Common myeloid progenitor, CD34-positive (primary cell): Measurements from ENCODE around the gene CLMP.

Source experiments
- CTCF ChIA-PET: fragments of 350-600 bp; sonication (Branson Sonifier 250); formaldehyde crosslinking; loops from one replicate; lab custom pipeline; 2021; ENCODE audit warnings: antibody characterized with exemption; lab: Charles Lee
- POLR2A ChIA-PET: fragments of 350-600 bp; sonication (Branson Sonifier 250); formaldehyde crosslinking; loops from one replicate; lab custom pipeline; 2021; ENCODE audit warnings: antibody characterized with exemption; lab: Charles Lee
- DNase-seq, 3 donors: peaks; one replicate each; pipeline versions ENCODE4 v3.0.0 to v3.0.0-alpha.2; 2013
- H3K27ac ChIP-seq, 2 experiments: 1 replicate in 1 of 2; 2 replicates in 1 of 2; pipeline ENCODE4 v1.7.0; 2013; ENCODE audit warnings: inconsistent platforms in 2 of 2, low read length in 2 of 2, mild to moderate bottlenecking in 2 of 2, low read depth in 1 of 2, moderate library complexity in 1 of 2; ENCODE audit not compliant: severe bottlenecking in 2 of 2, insufficient read depth in 1 of 2, poor library complexity in 1 of 2
- H3K27me3 ChIP-seq, 5 experiments: replicated peaks in 2 of 5; 1 replicate in 3 of 5; 2 replicates in 2 of 5; pipeline versions ENCODE4 v1.6.1 to v1.7.0; 2013; ENCODE audit warnings: low read length in 4 of 5, mild to moderate bottlenecking in 2 of 5, moderate library complexity in 2 of 5, inconsistent platforms in 1 of 5; ENCODE audit not compliant: insufficient read depth in 5 of 5, control insufficient read depth in 4 of 5
- H3K36me3 ChIP-seq, 4 experiments: 1 replicate in 2 of 4; 2 replicates in 2 of 4; pipeline versions ENCODE4 v1.6.1 to v1.7.0; 2013; ENCODE audit warnings: low read length in 3 of 4, control low read depth in 1 of 4, mild to moderate bottlenecking in 1 of 4; ENCODE audit not compliant: control insufficient read depth in 4 of 4, insufficient read depth in 4 of 4
- H3K4me1 ChIP-seq, 4 experiments: 1 replicate in 3 of 4; 2 replicates in 1 of 4; pipeline versions ENCODE4 v1.6.1 to v1.7.1; 2013; ENCODE audit warnings: low read length in 3 of 4, mild to moderate bottlenecking in 3 of 4, control low read depth in 1 of 4, inconsistent platforms in 1 of 4, moderate library complexity in 1 of 4; ENCODE audit not compliant: control insufficient read depth in 4 of 4, insufficient read depth in 4 of 4; ENCODE audit errors: control extremely low read depth in 1 of 4
- H3K4me3 ChIP-seq, 7 experiments: 1 replicate in 4 of 7; 2 replicates in 3 of 7; pipeline versions ENCODE4 v1.5.1 to v1.7.0; 2013; ENCODE audit warnings: mild to moderate bottlenecking in 7 of 7, low read length in 6 of 7, moderate library complexity in 6 of 7, inconsistent platforms in 2 of 7, low read depth in 2 of 7, control low read depth in 1 of 7; ENCODE audit not compliant: insufficient read depth in 4 of 7, control insufficient read depth in 1 of 7; ENCODE audit errors: extremely low read depth in 1 of 7
- H3K9me3 ChIP-seq, 5 experiments: 1 replicate in 4 of 5; 2 replicates in 1 of 5; pipeline versions ENCODE4 v1.6.1 to v1.7.1; 2013; ENCODE audit warnings: low read length in 4 of 5, mild to moderate bottlenecking in 2 of 5, inconsistent platforms in 1 of 5, low read depth in 1 of 5, moderate library complexity in 1 of 5; ENCODE audit not compliant: control insufficient read depth in 4 of 5, insufficient read depth in 2 of 5; ENCODE audit errors: control extremely low read depth in 1 of 5
- WGBS: methylation state at CpG from one replicate; pipeline ENCODE4 v1.1.5; 2013; ENCODE audit not compliant: insufficient coverage; 5-methylcytosine and 5-hydroxymethylcytosine counted together

The CLMP gene

DNA sequence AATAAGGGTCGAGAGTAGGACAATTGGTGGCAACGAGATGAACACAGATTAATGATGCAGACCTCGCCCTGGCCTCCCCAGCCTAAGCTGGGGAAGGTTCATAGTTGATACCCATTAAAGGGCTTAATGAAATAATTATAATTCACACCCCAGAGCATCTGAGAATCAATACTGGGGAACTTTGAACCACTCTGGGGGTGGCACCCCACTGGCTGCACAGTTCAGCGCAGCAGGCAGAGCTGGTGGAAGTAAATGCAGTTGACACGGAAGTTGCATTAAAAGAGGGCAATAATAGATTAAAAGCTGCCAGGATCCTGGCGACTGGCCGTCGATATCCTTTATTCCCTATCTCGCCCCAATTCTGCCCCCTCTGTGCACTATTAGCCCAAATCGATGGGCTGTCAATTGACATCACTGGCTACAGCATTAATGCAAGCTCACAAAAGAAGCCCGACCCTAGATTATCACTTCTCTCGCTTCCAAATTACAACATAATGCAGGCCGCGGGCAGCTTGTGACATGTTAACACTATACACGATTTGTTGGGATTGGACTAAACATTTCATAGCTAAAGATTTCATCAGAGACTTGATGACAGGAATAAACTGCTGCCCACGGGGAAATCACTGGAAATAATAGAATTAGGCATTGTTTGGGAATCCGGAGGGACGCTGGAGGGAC lies 147.6 kb downstream of the CLMP start:
- ChIA-PET CTCF (interaction anchor here (0.7 to 6.1 kb wide), 10 partner anchors 8 to 252 kb away, joined by 3 to 52 read pairs (median 3); no protein-coding TSS in a partner anchor), POLR2A (no interaction called here)
- 96% methylated on average over 10 of the region's 18 CpGs for WGBS

DNA sequence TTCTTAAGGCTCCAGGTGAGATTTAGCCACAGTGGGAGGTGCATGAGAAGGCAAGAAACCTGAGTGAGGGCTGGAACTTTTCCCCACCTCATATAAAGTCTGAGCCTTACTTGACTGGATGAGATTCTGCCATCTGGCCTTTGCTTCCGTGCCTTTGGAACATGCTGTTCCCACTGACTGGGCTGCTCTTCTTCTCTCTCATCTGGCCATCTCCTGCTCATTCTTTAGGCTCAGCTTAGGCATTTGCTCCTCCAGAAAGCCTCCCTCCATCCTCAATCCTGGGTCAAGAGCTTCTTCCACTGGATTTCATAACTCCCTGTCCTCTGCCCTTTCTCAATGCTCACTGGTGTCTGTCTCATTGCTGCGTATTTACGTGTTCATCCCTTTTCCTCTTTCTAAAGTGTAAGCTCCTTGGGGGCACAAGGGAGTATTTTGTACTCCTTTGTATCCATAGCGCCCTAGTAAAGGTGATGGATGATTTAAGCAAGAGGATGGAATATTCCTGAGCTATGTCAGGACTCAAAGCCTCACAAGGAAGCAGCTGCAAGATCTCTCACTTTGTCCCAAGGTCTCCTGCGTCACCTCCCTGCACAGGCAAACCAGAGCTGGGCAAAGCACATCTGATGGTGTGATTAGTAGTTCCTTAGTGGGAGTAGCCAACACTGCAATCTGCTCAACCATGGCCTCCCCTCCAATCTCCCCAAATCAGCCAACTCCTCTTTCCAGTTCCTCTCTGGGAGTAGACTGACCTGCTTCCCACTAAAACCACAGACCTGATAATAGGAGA lies 148.4 kb downstream of the CLMP start:
- CTCF ChIA-PET, result interaction anchor here (0.6 to 6.1 kb wide), 12 partner anchors 9 to 251 kb away, joined by 3 to 52 read pairs (median 3); no protein-coding TSS in a partner anchor
- WGBS, result 77% methylated on average over 2 of the region's 5 CpGs
- Histone ChIP-seq H3K9me3 (no peaks in the 10 kb centered on the region), H3K27ac (no peak overlapping the region), H3K27me3 (no peaks in the 10 kb centered on the region), H3K36me3 (no peaks in the 10 kb centered on the region), H3K4me1 (no peaks in the 10 kb centered on the region), H3K4me3 (no peak overlapping the region)
- DNase-seq, result no peak
- POLR2A ChIA-PET, result no interaction called here

More for the DNA sequence above, 147.6 kb downstream of the CLMP start:
- no peaks in the 10 kb centered on the region for H3K4me1 ChIP-seq
- no peak for DNase-seq
- no peaks in the 10 kb centered on the region for H3K36me3 ChIP-seq
- H3K27ac ChIP-seq, result no peak overlapping the region
- no peak overlapping the region for H3K4me3 ChIP-seq
- no peaks in the 10 kb centered on the region for H3K27me3 ChIP-seq
- no peaks in the 10 kb centered on the region for H3K9me3 ChIP-seq

DNA sequence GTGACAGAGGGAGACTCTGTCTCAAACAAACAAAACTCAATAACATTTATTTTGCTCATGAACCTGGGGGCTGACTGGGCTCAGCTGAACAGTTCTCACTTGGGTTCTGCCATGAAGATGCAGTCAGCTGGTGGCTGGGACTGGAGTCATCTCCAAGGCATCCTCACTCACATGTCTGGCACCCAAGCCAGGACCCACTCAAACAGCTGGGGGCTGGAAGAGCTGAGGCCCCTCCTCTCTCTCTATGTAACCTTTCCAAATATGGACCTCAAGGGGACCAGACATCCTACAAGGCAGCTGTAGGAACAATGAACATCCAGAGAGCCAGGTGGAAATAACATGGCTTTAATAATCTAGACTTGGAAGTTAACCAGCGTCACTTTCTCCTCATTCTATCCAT lies 149.9 kb downstream of the CLMP start:
- CTCF ChIA-PET, result interaction anchor here (0.6 to 6.1 kb wide), 3 partner anchors 11 to 515 kb away, joined by 3 to 52 read pairs (median 3); partner anchors contain the start of gene HSPA8
- no peaks in the 10 kb centered on the region for H3K27me3 ChIP-seq
- no peak for DNase-seq
- 86% methylated on average over 1 of the region's 1 CpG for WGBS
- no peak overlapping the region for H3K27ac ChIP-seq
- no peak overlapping the region for H3K4me3 ChIP-seq
- no peaks in the 10 kb centered on the region for H3K36me3 ChIP-seq
- H3K9me3 ChIP-seq, result no peaks in the 10 kb centered on the region
- H3K4me1 ChIP-seq, result no peaks in the 10 kb centered on the region
- POLR2A ChIA-PET, result interaction anchor here (0.7 kb wide), 1 partner anchor 434 kb away, joined by 4 read pairs; no protein-coding TSS in a partner anchor

DNA sequence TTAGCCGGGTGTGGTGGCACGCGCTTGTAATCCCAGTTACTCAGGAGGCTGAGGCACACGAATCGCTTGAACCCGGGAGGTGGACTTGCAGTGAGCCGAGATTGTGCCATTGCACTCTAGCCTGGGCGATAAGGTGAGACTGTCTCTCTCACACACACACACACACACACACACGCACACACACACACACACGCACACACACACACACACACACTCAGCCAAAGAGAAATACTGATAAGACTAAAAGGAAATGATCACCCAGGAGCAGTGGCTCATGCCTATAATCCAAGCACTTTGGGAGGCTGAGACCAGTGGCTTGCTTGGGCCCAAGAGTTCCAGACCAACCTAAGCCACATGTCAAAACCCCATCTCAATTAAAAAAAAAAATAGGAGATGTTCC lies 153.9 kb downstream of the CLMP start:
- no peaks in the 10 kb centered on the region for H3K27me3 ChIP-seq
- 97% methylated on average over 6 of the region's 10 CpGs for WGBS
- CTCF ChIA-PET, result no interaction called here
- no peaks in the 10 kb centered on the region for H3K9me3 ChIP-seq
- no peaks in the 10 kb centered on the region for H3K4me1 ChIP-seq
- POLR2A ChIA-PET, result no interaction called here
- no peaks in the 10 kb centered on the region for H3K36me3 ChIP-seq
- no peak overlapping the region for H3K27ac ChIP-seq
- no peak overlapping the region for H3K4me3 ChIP-seq
- DNase-seq, result no peak

DNA sequence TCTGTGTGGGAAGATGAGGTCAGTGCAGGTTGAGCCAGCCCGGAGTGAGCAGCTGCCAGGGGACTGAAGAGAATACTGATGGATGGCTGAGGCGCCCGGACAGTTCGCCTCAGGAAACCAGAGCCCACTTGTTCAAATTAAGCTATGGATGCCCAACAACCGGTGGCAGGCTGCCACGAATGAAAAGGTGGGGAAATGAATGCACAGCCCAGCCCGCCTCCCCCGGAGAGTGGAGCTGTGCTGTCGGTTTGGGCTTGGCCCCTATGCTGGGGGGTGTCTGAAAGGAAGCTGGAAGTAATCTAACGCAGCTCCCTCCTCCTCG lies 155.0 kb downstream of the CLMP start:
- POLR2A ChIA-PET, result no interaction called here
- 66% methylated on average over 11 of the region's 11 CpGs for WGBS

DNA sequence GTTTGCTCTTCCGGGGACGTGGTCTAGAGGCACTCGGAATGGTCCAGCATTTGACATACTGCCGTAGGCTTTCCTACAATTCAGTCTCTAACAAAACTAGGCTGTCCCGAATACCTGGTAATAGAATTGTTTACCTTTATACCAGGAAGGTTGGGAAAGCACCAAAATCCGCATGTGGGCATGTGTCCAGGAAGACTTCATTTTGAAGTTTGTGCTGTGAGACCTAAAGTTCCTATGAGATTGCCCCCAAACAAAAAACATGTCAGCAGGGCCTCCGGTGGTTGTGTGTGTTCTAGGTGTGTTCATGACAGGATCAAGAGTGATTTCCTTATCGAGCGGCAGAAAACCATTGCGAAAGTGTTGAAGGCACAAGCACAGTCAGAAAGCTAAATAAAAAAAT lies 159.2 kb downstream of the CLMP start:
- no peak for DNase-seq
- no peak overlapping the region for H3K4me3 ChIP-seq
- ChIA-PET CTCF (interaction anchor here (0.6 to 3.4 kb wide), 3 partner anchors 14 to 172 kb away, joined by 3 to 18 read pairs (median 3); no protein-coding TSS in a partner anchor), POLR2A (no interaction called here)
- H3K27me3 ChIP-seq, result no peaks in the 10 kb centered on the region
- 94% methylated on average over 10 of the region's 10 CpGs for WGBS
- no peaks in the 10 kb centered on the region for H3K4me1 ChIP-seq
- H3K9me3 ChIP-seq, result no peaks in the 10 kb centered on the region
- H3K27ac ChIP-seq, result no peak overlapping the region
- no peaks in the 10 kb centered on the region for H3K36me3 ChIP-seq

More for the DNA sequence above, 155.0 kb downstream of the CLMP start:
- Histone ChIP-seq H3K27me3 (no peaks in the 10 kb centered on the region), H3K4me3 (no peak overlapping the region), H3K36me3 (no peaks in the 10 kb centered on the region), H3K4me1 (no peaks in the 10 kb centered on the region), H3K27ac (no peak overlapping the region), H3K9me3 (no peaks in the 10 kb centered on the region)
- no peak for DNase-seq
- CTCF ChIA-PET, result interaction anchor here (1.0 to 4.0 kb wide), 2 partner anchors 9 to 14 kb away, joined by 4 to 18 read pairs; no protein-coding TSS in a partner anchor

DNA sequence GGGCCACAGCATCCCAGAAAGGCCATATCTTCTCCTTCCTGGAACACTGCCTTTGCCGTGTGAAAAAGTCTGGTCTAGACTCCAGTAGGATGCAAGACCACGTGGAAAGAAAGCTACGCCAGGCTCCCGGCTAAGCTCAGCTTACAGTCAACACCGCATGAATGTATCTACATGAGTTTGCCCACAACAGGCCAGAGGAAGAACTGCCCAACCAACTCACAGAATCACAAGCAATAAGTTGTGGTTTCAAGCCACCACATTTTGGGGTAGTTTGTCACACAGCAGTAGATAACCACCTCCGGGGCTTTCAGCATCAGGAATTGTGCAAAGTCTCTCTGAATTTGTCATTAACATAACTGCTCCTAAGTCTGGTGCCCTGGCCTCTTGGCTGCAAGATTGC lies 160.5 kb downstream of the CLMP start:
- no peaks in the 10 kb centered on the region for H3K4me1 ChIP-seq
- no peaks in the 10 kb centered on the region for H3K27me3 ChIP-seq
- no peak overlapping the region for H3K4me3 ChIP-seq
- no peaks in the 10 kb centered on the region for H3K36me3 ChIP-seq
- POLR2A ChIA-PET, result no interaction called here
- H3K27ac ChIP-seq, result no peak overlapping the region
- CTCF ChIA-PET, result interaction anchor here (0.8 to 3.4 kb wide), 7 partner anchors 9 to 171 kb away, joined by 3 to 18 read pairs (median 5); no protein-coding TSS in a partner anchor
- peak; percentile 14 to 66 (median 65) for DNase-seq
- H3K9me3 ChIP-seq, result no peaks in the 10 kb centered on the region
- WGBS, result 81% methylated on average over 6 of the region's 6 CpGs
